Activated B cell treated with CpG ODN at 0.5 μM for 24 hours (primary cell): ENCODE measurements around the gene NDST4. TPM values are rescaled to one million over a fixed set of nuclear protein-coding genes. Genes with fewer than 3 reads are reported as not detected.

Experiments
- ATAC-seq: fragments of 200-7000 bp; cut with Tn5 transposase; one replicate; pipeline ENCODE4 v1.10.0; 2021; ENCODE audit warnings: low read depth, mild to moderate bottlenecking, moderate library complexity
- CTCF ChIA-PET: fragments of 350-600 bp; sonication (Branson Sonifier 250); formaldehyde crosslinking; loops from one replicate; lab custom pipeline; 2021; ENCODE audit warnings: antibody characterized with exemption; lab: Charles Lee
- POLR2A ChIA-PET: fragments of 350-600 bp; sonication (Branson Sonifier 250); formaldehyde crosslinking; loops from one replicate; lab custom pipeline; 2021; ENCODE audit warnings: antibody characterized with exemption; lab: Charles Lee
- DNase-seq: peaks from one replicate; pipeline ENCODE4 v3.0.0; 2022
- H3K27ac Mint-ChIP-seq: one replicate; pipeline ENCODE4 v1.8.0; 2020; ENCODE audit warnings: mixed read lengths
- H3K27me3 Mint-ChIP-seq: one replicate; pipeline ENCODE4 v1.8.0; 2021; ENCODE audit warnings: mixed read lengths
- H3K36me3 Mint-ChIP-seq: one replicate; pipeline ENCODE4 v1.8.0; 2021; ENCODE audit warnings: low read depth, mixed read lengths
- H3K4me1 Mint-ChIP-seq: one replicate; pipeline ENCODE4 v1.8.0; 2021; ENCODE audit warnings: mixed read lengths
- H3K4me3 Mint-ChIP-seq: one replicate; pipeline ENCODE4 v1.8.0; 2020; ENCODE audit warnings: mild to moderate bottlenecking, mixed read lengths
- H3K9me3 Mint-ChIP-seq: one replicate; pipeline ENCODE4 v1.8.0; 2020; ENCODE audit warnings: mixed read lengths
- intact Hi-C: fragments of 100-400 bp; cut with micrococcal nuclease; formaldehyde crosslinking; loops from one replicate; pipeline ENCODE4 v1.15.1; 2024
- total RNA-seq: library from RNA; stranded (reverse); gene quantifications from 2 replicates; pipeline ENCODE4 v1.2.3, GENCODE V29; 2022
- TF ChIP-seq, protein P1 (sequence below): fragments of 200-600 bp; IDR thresholded peaks from one replicate; pipeline ENCODE4 v1.8.0; 2022; ENCODE audit warnings: antibody characterized with exemption, mild to moderate bottlenecking

Gene NDST4
- total RNA-seq, 1 donor from 2014 or later = not detected

DNA sequence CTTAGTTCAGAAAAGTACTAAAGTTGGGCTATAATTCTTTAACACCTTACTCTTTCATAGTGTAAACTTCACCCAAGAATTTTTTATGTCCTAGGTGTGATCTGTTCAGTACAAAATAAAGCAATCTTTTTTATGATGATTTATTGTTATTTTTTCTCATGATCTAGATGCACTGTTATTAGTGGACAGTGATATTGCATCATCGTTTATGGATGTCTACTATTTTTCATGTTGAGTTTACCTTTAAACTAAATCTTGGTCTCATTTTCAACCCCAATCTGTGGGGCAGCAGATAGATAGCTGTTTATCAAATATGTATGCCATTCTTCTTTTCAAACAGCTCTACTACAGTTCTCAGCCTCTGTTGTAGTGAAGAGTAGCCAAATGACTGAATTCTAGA, 299.5 kb downstream of the NDST4 start:
- ATAC-seq = no peak
- TF ChIP-seq, protein P1, sequence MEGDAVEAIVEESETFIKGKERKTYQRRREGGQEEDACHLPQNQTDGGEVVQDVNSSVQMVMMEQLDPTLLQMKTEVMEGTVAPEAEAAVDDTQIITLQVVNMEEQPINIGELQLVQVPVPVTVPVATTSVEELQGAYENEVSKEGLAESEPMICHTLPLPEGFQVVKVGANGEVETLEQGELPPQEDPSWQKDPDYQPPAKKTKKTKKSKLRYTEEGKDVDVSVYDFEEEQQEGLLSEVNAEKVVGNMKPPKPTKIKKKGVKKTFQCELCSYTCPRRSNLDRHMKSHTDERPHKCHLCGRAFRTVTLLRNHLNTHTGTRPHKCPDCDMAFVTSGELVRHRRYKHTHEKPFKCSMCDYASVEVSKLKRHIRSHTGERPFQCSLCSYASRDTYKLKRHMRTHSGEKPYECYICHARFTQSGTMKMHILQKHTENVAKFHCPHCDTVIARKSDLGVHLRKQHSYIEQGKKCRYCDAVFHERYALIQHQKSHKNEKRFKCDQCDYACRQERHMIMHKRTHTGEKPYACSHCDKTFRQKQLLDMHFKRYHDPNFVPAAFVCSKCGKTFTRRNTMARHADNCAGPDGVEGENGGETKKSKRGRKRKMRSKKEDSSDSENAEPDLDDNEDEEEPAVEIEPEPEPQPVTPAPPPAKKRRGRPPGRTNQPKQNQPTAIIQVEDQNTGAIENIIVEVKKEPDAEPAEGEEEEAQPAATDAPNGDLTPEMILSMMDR = no peak
- no peak overlapping the region for H3K27ac Mint-ChIP-seq
- ChIA-PET POLR2A (no interaction called here), CTCF (no interaction called here)
- intact Hi-C loops = no loop called here
- no peak for DNase-seq
- no peak overlapping the region for H3K4me3 Mint-ChIP-seq
- H3K9me3 Mint-ChIP-seq = no peaks in the 10 kb centered on the region
- H3K36me3 Mint-ChIP-seq = no peaks in the 10 kb centered on the region
- H3K27me3 Mint-ChIP-seq = no peaks in the 10 kb centered on the region
- H3K4me1 Mint-ChIP-seq = no peaks in the 10 kb centered on the region

DNA sequence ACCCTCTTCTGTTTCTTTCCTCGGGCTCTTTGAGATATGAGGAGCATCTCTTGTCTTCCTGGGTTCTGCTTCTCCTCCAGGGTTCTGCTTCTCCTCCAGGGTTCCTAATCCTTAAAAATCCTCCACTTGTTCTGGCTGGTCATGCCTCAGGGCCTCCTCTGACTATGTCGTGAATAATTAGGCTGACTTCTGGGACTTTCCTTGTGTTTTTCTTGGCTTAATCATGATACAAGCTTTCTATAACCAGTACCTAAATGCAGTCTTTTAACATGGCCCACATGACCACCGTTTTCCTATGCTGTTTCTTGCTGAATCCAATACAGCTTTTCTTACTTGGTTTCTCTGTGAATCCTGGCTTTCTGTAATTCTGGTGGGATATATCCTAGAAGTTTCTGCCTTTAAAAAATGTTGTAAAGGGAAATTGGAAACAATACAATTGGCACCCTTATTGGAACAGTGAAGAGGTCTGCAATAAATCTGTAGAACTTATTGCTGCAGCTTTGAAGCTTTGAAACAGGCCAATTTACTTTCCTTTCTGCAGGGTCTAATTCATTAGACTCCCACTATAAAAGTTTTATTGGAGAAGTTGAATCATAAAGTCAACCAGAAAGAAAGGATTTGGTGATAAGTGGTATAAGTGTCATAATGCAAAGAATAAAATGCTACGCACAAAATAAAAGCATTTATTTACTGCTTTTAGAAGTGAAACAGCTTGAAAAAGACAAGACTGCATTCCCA, 301.7 kb downstream of the NDST4 start:
- Mint-ChIP-seq H3K36me3 (no peaks in the 10 kb centered on the region), H3K4me3 (no peak overlapping the region), H3K9me3 (no peaks in the 10 kb centered on the region), H3K4me1 (no peaks in the 10 kb centered on the region), H3K27ac (no peak overlapping the region), H3K27me3 (no peaks in the 10 kb centered on the region)
- DNase-seq = no peak
- ChIA-PET CTCF (no interaction called here), POLR2A (no interaction called here)
- TF ChIP-seq, protein P1 = no peak
- intact Hi-C loops = no loop called here
- ATAC-seq = no peak

DNA sequence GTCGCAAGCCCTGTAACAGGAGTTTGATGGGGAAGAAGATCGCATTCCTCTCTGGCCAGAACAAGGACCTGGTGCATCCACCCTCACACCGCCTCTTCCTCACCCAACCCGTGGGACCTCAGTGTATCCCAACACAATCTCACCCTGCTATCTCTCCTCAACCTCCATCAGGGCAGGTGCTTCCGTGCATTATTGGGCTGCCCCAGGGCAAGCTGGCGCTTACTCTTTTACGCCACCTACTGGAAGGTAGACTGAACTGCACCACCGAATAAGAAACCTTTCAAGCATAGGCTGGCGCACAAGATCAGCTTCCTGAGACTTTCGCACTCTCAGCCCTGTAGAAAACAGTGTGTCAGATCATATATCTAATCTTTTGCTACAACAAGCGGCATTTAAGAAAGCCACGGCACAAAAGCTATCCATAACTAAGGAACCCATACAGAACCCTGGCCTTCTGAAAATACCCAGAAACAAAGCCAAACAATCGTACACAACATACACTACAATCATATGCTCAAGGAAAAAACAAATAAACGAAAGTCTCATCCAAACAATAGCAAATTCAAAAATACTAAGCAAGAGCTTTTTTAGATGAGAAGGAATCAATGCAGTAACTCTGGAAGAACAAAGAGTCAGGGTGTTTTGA, 305.5 kb downstream of the NDST4 start:
- H3K27ac Mint-ChIP-seq = no peak overlapping the region
- H3K4me1 Mint-ChIP-seq = no peaks in the 10 kb centered on the region
- no peaks in the 10 kb centered on the region for H3K9me3 Mint-ChIP-seq
- peak; percentile 87 for ATAC-seq
- H3K36me3 Mint-ChIP-seq = no peaks in the 10 kb centered on the region
- intact Hi-C loops = loop anchor here (1.0 to 10.0 kb wide), 3 partner anchors 151 to 1413 kb away; no protein-coding TSS in a partner anchor
- H3K27me3 Mint-ChIP-seq = no peaks in the 10 kb centered on the region
- POLR2A ChIA-PET = no interaction called here
- TF ChIP-seq, protein P1 = no peak
- CTCF ChIA-PET = interaction anchor here (0.8 to 1.4 kb wide), 9 partner anchors 9 to 424 kb away, joined by 3 to 10 read pairs (median 4); no protein-coding TSS in a partner anchor
- H3K4me3 Mint-ChIP-seq = no peak overlapping the region
- peak; percentile 15 for DNase-seq

DNA sequence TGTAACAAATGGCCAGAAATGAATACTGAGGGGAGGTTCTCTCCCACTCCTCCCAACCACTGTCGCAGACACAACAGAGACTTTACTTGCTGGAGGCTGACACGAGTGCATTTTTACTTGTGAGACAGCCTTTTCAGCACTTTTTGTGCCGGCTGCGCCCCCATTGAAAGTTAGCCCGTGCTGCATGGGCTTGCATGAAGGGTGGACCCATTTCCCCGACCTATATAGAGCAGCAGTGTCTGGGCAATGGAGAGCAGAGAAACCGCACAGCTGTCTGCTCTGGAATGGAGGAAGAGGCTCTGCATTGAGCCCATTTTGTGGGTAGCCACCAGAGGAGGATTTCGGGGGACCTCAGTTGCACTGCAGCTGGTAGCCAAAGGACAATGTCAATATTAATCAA, 306.1 kb downstream of the NDST4 start:
- no peak for ATAC-seq
- no peak overlapping the region for H3K4me3 Mint-ChIP-seq
- H3K36me3 Mint-ChIP-seq = no peaks in the 10 kb centered on the region
- DNase-seq = no peak
- POLR2A ChIA-PET = no interaction called here
- no peaks in the 10 kb centered on the region for H3K9me3 Mint-ChIP-seq
- CTCF ChIA-PET = interaction anchor here (1.1 to 1.4 kb wide), 7 partner anchors 8 to 424 kb away, joined by 3 to 10 read pairs (median 4); no protein-coding TSS in a partner anchor
- intact Hi-C loops = loop anchor here (1.0 to 10.0 kb wide), 3 partner anchors 150 to 1413 kb away; no protein-coding TSS in a partner anchor
- no peaks in the 10 kb centered on the region for H3K27me3 Mint-ChIP-seq
- H3K4me1 Mint-ChIP-seq = no peaks in the 10 kb centered on the region
- no peak overlapping the region for H3K27ac Mint-ChIP-seq
- TF ChIP-seq, protein P1 = no peak

DNA sequence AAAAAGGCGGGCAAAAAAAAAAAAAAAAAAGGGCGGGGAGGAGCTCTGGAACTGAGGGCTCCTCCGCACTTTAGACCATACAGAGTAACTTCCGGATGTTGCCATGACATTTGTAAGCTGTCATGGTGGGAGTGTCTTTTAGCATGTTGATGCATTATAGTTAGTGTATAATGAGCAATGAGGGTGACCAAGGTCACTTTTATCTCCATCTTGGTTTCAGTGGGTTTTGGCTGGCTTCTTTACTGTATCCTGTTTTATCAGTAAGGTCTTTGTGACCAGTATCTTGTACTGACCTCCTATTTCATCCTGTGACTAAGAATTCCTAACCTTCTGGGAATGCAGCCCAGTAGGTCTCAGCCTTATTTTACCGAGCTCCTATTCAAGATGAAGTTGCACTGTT, 321.4 kb downstream of the NDST4 start:
- ChIA-PET CTCF (no interaction called here), POLR2A (no interaction called here)
- no peak for ATAC-seq
- Mint-ChIP-seq H3K27ac (no peak overlapping the region), H3K4me3 (no peak overlapping the region), H3K4me1 (no peaks in the 10 kb centered on the region), H3K36me3 (no peaks in the 10 kb centered on the region), H3K9me3 (no peaks in the 10 kb centered on the region), H3K27me3 (no peaks in the 10 kb centered on the region)
- TF ChIP-seq, protein P1 = no peak
- DNase-seq = no peak
- intact Hi-C loops = no loop called here
